ENCODE data around the gene FGF5.

Gene FGF5

DNA sequence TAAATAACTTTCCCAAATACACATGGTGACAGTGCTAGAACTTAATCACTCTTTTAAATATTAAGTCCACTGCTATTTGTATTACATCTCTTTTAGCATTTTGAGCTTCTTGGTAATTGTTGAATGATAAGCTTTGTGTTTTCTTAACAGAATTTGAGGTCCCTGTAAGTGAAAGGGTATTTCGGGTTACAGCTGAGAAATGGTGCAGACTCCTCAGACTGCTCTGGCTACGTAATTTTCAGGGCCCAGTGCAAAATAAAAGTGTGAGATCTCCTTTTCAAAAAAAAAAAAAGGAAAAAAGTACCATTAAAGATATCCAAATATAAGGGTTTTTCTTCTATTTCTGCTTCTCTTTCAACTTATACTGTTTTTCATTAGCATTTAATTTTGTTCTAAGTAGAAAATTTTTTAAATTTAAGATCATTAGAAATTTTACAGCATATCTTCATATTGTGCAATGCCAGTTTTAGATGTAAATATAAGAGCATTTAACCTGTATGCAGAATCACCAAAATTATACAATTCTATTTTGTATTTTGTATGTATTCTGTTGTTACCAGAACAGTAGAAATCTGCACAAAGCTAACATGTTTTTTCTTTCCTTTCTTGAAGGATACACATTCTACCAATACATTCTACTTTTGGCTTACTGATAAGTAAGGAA, 33.6 kb upstream of the FGF5 start (continued):
- TF ChIP-seq, protein P1, sequence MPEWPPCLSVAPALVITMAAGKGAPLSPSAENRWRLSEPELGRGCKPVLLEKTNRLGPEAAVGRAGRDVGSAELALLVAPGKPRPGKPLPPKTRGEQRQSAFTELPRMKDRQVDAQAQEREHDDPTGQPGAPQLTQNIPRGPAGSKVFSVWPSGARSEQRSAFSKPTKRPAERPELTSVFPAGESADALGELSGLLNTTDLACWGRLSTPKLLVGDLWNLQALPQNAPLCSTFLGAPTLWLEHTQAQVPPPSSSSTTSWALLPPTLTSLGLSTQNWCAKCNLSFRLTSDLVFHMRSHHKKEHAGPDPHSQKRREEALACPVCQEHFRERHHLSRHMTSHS (tag by site-specific recombination; IDR thresholded peaks at IDR 0.05) = no peak
- TF ChIP-seq ZNF596 (tag by site-specific recombination; IDR thresholded peaks at IDR 0.05) (no peak), ZNF600 (tag by site-specific recombination; IDR thresholded peaks at IDR 0.05) (no peak), BCL11A (tag by site-specific recombination; IDR thresholded peaks at IDR 0.05; ENCODE audit: low read depth) (no peak), ZNF544 (tag by site-specific recombination; IDR thresholded peaks at IDR 0.05) (no peak), KLF10 (tag by site-specific recombination; IDR thresholded peaks at IDR 0.05) (no peak), WT1 (tag by site-specific recombination; IDR thresholded peaks at IDR 0.05) (no peak), ZNF341 (tag by site-specific recombination; IDR thresholded peaks at IDR 0.05; ENCODE audit: low read depth) (no peak), HOXC10 (CRISPR knock-in tag; IDR thresholded peaks at IDR 0.05) (no peak), ZNF830 (tag by site-specific recombination; IDR thresholded peaks at IDR 0.05; ENCODE audit: low read depth) (no peak), ZNF155 (tag by site-specific recombination; IDR thresholded peaks at IDR 0.05) (no peak)
- TF ChIP-seq, protein P2, sequence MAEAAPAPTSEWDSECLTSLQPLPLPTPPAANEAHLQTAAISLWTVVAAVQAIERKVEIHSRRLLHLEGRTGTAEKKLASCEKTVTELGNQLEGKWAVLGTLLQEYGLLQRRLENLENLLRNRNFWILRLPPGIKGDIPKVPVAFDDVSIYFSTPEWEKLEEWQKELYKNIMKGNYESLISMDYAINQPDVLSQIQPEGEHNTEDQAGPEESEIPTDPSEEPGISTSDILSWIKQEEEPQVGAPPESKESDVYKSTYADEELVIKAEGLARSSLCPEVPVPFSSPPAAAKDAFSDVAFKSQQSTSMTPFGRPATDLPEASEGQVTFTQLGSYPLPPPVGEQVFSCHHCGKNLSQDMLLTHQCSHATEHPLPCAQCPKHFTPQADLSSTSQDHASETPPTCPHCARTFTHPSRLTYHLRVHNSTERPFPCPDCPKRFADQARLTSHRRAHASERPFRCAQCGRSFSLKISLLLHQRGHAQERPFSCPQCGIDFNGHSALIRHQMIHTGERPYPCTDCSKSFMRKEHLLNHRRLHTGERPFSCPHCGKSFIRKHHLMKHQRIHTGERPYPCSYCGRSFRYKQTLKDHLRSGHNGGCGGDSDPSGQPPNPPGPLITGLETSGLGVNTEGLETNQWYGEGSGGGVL (tag by site-specific recombination; IDR thresholded peaks at IDR 0.05) = no peak

- ChIA-PET POLR2A (no interaction called here), CTCF (no interaction called here)
- Histone ChIP-seq H3K9me3 (ENCODE audit: control insufficient read depth, insufficient read depth, low read depth, low read length) (no peaks in the 10 kb centered on the region), H3K27ac (ENCODE audit: extremely low read depth, low read depth, low read length) (no peak overlapping the region), H3K36me3 (ENCODE audit: control insufficient read depth in 2 of 2, insufficient read depth in 1 of 2, low read length in 2 of 2) (no peaks in the 10 kb centered on the region), H3K4me1 (ENCODE audit: control insufficient read depth, insufficient read depth, low read length) (no peaks in the 10 kb centered on the region), H3K4me3 (ENCODE audit: low read depth, low read length) (no peak overlapping the region)
- no peak for TF ChIP-seq ZBTB21 (tag by site-specific recombination; IDR thresholded peaks at IDR 0.05)
- TF ChIP-seq ZNF529 (tag by site-specific recombination; IDR thresholded peaks at IDR 0.05; ENCODE audit: insufficient replicate concordance) = no peak
- no peak for TF ChIP-seq ZNF670 (tag by site-specific recombination; IDR thresholded peaks at IDR 0.05; ENCODE audit: low read depth)
- TF ChIP-seq ZSCAN16 (tag by site-specific recombination; IDR thresholded peaks at IDR 0.05) = no peak
- TF ChIP-seq ZNF610 (tag by site-specific recombination; IDR thresholded peaks at IDR 0.05; ENCODE audit: borderline replicate concordance) = no peak
- TF ChIP-seq ZXDB (tag by site-specific recombination; IDR thresholded peaks at IDR 0.05) = no peak
- TF ChIP-seq ZNF341 (tag by site-specific recombination; IDR thresholded peaks at IDR 0.05; ENCODE audit: low read depth) = no peak
- TF ChIP-seq ZNF544 (tag by site-specific recombination; IDR thresholded peaks at IDR 0.05) = no peak
- TF ChIP-seq ZNF133 (tag by site-specific recombination; IDR thresholded peaks at IDR 0.05) = no peak
- TF ChIP-seq, protein P3, sequence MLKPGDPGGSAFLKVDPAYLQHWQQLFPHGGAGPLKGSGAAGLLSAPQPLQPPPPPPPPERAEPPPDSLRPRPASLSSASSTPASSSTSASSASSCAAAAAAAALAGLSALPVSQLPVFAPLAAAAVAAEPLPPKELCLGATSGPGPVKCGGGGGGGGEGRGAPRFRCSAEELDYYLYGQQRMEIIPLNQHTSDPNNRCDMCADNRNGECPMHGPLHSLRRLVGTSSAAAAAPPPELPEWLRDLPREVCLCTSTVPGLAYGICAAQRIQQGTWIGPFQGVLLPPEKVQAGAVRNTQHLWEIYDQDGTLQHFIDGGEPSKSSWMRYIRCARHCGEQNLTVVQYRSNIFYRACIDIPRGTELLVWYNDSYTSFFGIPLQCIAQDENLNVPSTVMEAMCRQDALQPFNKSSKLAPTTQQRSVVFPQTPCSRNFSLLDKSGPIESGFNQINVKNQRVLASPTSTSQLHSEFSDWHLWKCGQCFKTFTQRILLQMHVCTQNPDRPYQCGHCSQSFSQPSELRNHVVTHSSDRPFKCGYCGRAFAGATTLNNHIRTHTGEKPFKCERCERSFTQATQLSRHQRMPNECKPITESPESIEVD (tag by site-specific recombination; IDR thresholded peaks at IDR 0.05) = no peak
- TF ChIP-seq REST (tag by site-specific recombination; IDR thresholded peaks at IDR 0.05) = no peak
Observed at GRCh38 chr4:80233390-80233789, 33.1 kb upstream of the FGF5 start.
